ENCODE measurements around the gene PFDN2. TPM values are rescaled to one million over a fixed set of nuclear protein-coding genes. Genes with fewer than 3 reads are reported as not detected.

Gene PFDN2
- polyA plus RNA-seq, 1 of the 3 experiments (the other 2 are of a cell fraction) = 445 TPM

DNA sequence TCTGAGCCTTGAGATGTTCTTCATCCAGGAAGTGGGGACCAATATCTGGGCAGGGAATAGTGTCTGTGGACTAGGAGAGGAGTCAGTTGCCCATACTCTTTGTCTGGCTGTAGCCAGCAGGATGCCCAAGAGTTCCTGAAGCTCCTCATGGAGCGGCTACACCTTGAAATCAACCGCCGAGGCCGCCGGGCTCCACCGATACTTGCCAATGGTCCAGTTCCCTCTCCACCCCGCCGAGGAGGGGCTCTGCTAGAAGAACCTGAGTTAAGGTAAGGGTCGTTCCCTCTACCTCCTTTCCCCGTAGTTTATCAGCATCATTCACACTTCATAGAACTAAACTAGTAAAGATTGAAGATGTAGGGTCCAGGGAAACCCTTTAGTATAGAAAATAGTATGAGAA is 45.0 kb upstream of the PFDN2 start:
- H3K79me2 ChIP-seq (ENCODE audit: insufficient read depth) = peaks cover 21% of the 10 kb centered on the region
- H3K9ac ChIP-seq = no peak overlapping the region
- H3F3A ChIP-seq (replicated peaks; ENCODE audit: insufficient read depth) = peaks cover 22% of the 10 kb centered on the region
- no peak overlapping the region for H3K27ac ChIP-seq (ENCODE audit: low read depth in 2 of 2, low read length in 1 of 2)
- H3K4me3 ChIP-seq (ENCODE audit: low read depth in 2 of 2, low read length in 1 of 2) = no peak overlapping the region
- H2AFZ ChIP-seq (ENCODE audit: low read depth) = no peak overlapping the region
- TF ChIP-seq JUND (IDR thresholded peaks at IDR 0.05) (no peak), NRF1 (IDR thresholded peaks at IDR 0.05; ENCODE audit: low read depth, low read length) (no peak), GABPA (IDR thresholded peaks at IDR 0.05; ENCODE audit: low read depth) (no peak), FOXJ3 (CRISPR knock-in tag; IDR thresholded peaks at IDR 0.05) (no peak), NFIC (IDR thresholded peaks at IDR 0.05; ENCODE audit: borderline replicate concordance) (no peak), TAF1 (IDR thresholded peaks at IDR 0.05; ENCODE audit: borderline replicate concordance, low read depth, low read length) (no peak), ZBTB33 (IDR thresholded peaks at IDR 0.05; ENCODE audit: borderline replicate concordance, low read depth) (no peak)
- H4K20me1 ChIP-seq (ENCODE audit: insufficient read depth) = no peaks in the 10 kb centered on the region
- peaks cover 12 to 54% of the 10 kb centered on the region in 2 experiments for H3K36me3 ChIP-seq (replicated peaks in 1 of 2; ENCODE audit: control insufficient read depth in 1 of 2, insufficient read depth in 2 of 2, low read length in 1 of 2)
- peaks cover 0 to 46% of the 10 kb centered on the region in 2 experiments; a peak in 2 of 4 replicates for H3K4me1 ChIP-seq (ENCODE audit: control insufficient read depth in 1 of 2, insufficient read depth in 2 of 2, low read depth in 1 of 2, low read length in 1 of 2)
- ChIA-PET POLR2A (interaction anchor here (1.5 kb wide), 1 partner anchor 8 kb away, joined by 4 read pairs; no protein-coding TSS in a partner anchor), CTCF (no interaction called here)
- no peaks in the 10 kb centered on the region for H3K9me2 ChIP-seq
- no peak overlapping the region for H3K4me2 ChIP-seq
- WGBS (ENCODE audit: low lambda C conversion rate) = 93% methylated on average over 10 of the region's 10 CpGs
- no peaks in the 10 kb centered on the region for H3K9me3 ChIP-seq
- no peak for DNase-seq
- H3K27me3 ChIP-seq (ENCODE audit: insufficient read depth) = no peaks in the 10 kb centered on the region

DNA sequence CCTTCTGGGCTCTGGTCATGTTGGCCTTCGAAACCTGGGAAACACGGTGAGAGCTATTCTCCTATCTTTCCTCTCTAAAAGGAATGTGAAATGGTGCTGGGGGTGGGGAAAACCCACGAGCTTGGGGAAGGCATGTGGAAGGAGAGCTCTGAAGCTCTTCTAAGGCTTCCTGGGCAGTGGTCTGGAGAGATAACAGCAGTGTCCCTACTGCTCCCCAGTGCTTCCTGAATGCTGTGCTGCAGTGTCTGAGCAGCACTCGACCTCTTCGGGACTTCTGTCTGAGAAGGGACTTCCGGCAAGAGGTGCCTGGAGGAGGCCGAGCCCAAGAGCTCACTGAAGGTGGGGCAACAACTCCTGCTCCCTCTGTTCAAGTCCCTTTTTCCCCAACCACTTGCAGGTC is 44.2 kb upstream of the PFDN2 start:
- H3K4me2 ChIP-seq = no peak overlapping the region
- no peaks in the 10 kb centered on the region for H4K20me1 ChIP-seq (ENCODE audit: insufficient read depth)
- peaks cover 20% of the 10 kb centered on the region for H3K79me2 ChIP-seq (ENCODE audit: insufficient read depth)
- H3K9ac ChIP-seq = no peak overlapping the region
- peaks cover 0 to 41% of the 10 kb centered on the region in 2 experiments; a peak in 2 of 4 replicates for H3K4me1 ChIP-seq (ENCODE audit: control insufficient read depth in 1 of 2, insufficient read depth in 2 of 2, low read depth in 1 of 2, low read length in 1 of 2)
- TF ChIP-seq SIN3A (IDR thresholded peaks at IDR 0.05; ENCODE audit: borderline replicate concordance, low read depth, low read length) (no peak), RXRA (IDR thresholded peaks at IDR 0.05; ENCODE audit: borderline replicate concordance, low read depth) (no peak), RAD21 (IDR thresholded peaks at IDR 0.05; ENCODE audit: low read length) (no peak), TAF1 (IDR thresholded peaks at IDR 0.05; ENCODE audit: borderline replicate concordance, low read depth, low read length) (no peak), MEF2A (IDR thresholded peaks at IDR 0.05; ENCODE audit: borderline replicate concordance, low read depth) (no peak), POLR2AphosphoS5 (IDR thresholded peaks at IDR 0.05; ENCODE audit: low read depth, low read length) (no peak), SMC3 (IDR thresholded peaks at IDR 0.05; ENCODE audit: low read depth, low read length) (no peak), ZBTB33 (IDR thresholded peaks at IDR 0.05; ENCODE audit: borderline replicate concordance, low read depth) (no peak), NFIC (IDR thresholded peaks at IDR 0.05; ENCODE audit: borderline replicate concordance) (no peak), IRF3 (IDR thresholded peaks at IDR 0.05; ENCODE audit: low read depth, low read length) (no peak), RCOR1 (IDR thresholded peaks at IDR 0.05; ENCODE audit: low read length) (no peak), NRF1 (IDR thresholded peaks at IDR 0.05; ENCODE audit: low read depth, low read length) (no peak), EP300 (IDR thresholded peaks at IDR 0.05; ENCODE audit: borderline replicate concordance in 1 of 2, low read depth in 1 of 2, low read length in 1 of 2) (no peak), FOXM1 (IDR thresholded peaks at IDR 0.05; ENCODE audit: low read depth) (no peak), CHD2 (IDR thresholded peaks at IDR 0.05; ENCODE audit: low read length, partially characterized antibody) (no peak)
- TF ChIP-seq, protein P1, sequence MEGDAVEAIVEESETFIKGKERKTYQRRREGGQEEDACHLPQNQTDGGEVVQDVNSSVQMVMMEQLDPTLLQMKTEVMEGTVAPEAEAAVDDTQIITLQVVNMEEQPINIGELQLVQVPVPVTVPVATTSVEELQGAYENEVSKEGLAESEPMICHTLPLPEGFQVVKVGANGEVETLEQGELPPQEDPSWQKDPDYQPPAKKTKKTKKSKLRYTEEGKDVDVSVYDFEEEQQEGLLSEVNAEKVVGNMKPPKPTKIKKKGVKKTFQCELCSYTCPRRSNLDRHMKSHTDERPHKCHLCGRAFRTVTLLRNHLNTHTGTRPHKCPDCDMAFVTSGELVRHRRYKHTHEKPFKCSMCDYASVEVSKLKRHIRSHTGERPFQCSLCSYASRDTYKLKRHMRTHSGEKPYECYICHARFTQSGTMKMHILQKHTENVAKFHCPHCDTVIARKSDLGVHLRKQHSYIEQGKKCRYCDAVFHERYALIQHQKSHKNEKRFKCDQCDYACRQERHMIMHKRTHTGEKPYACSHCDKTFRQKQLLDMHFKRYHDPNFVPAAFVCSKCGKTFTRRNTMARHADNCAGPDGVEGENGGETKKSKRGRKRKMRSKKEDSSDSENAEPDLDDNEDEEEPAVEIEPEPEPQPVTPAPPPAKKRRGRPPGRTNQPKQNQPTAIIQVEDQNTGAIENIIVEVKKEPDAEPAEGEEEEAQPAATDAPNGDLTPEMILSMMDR (IDR thresholded peaks at IDR 0.05) = no peak
- ChIA-PET POLR2A (interaction anchor here (1.5 kb wide), 1 partner anchor 9 kb away, joined by 4 read pairs; no protein-coding TSS in a partner anchor), CTCF (interaction anchor here (0.8 kb wide), 1 partner anchor 9 kb away, joined by 3 read pairs; no protein-coding TSS in a partner anchor)
- no peak overlapping the region for H2AFZ ChIP-seq (ENCODE audit: low read depth)
- no peaks in the 10 kb centered on the region for H3K9me2 ChIP-seq
- H3K36me3 ChIP-seq (replicated peaks in 1 of 2; ENCODE audit: control insufficient read depth in 1 of 2, insufficient read depth in 2 of 2, low read length in 1 of 2) = peaks cover 12 to 61% of the 10 kb centered on the region in 2 experiments
- WGBS (ENCODE audit: low lambda C conversion rate) = 71% methylated on average over 5 of the region's 7 CpGs
- peaks cover 22% of the 10 kb centered on the region for H3F3A ChIP-seq (replicated peaks; ENCODE audit: insufficient read depth)
- no peak overlapping the region for H3K4me3 ChIP-seq (ENCODE audit: low read depth in 2 of 2, low read length in 1 of 2)
- H3K9me3 ChIP-seq = no peaks in the 10 kb centered on the region
- no peak overlapping the region; a peak in 1 of 4 replicates for H3K27ac ChIP-seq (ENCODE audit: low read depth in 2 of 2, low read length in 1 of 2)
- DNase-seq = no peak
- H3K27me3 ChIP-seq (ENCODE audit: insufficient read depth) = no peaks in the 10 kb centered on the region
